Activated T-cell treated with anti-CD3 and anti-CD28 coated beads for 4 hours (primary cell): ENCODE results near the gene PMF1.
A peak's percentile ranks its signal among the peaks of the same experiment; 100 is the strongest.
"Not testable (repeated sequence)": the region's sequence is repeated elsewhere in the genome, so short reads cannot be mapped to it uniquely, and the experiment has no call there.

Experiments used
- DNase-seq: peaks from one replicate; pipeline ENCODE4 v3.0.0-alpha.2; 2020

The PMF1 gene

DNA sequence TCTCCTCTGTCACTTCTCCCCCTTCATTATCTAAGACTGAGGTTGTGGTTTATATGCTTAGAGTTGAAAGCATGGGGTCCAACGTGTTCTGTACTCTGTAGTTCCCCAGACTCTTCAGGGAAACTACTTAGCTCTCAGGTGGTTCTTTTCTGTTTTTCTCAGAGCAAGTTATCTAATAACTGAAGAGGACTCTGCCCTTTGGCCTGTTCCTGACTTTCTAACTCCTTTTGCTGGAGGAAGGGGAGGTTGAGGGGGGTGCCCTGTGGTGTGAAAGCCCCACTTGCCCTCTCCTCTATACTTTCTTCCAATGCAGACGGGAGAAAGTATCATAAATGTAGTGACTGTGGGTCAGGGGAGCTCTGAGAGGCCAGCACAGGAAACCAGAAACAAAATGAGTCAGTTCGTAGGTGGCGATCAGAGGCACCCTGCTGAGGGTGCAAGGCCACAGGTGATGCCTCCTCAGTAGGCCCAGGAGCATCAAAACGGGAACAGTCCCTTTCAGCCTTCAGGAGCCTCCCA lies 13.9 kb upstream of the PMF1 start:
- no peak for DNase-seq

DNA sequence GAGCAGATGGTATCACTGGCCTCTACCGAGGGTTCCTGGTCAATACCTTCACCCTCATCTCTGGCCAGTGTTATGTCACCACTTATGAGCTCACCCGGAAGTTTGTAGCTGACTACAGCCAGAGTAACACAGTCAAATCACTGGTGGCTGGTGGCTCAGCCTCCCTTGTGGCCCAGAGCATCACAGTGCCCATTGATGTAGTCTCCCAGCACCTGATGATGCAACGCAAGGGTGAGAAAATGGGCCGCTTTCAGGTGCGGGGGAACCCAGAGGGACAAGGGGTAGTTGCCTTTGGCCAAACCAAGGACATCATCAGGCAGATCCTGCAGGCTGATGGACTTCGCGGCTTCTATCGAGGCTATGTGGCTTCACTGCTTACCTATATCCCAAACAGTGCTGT lies 12.8 kb upstream of the PMF1 start:
- no peak for DNase-seq

DNA sequence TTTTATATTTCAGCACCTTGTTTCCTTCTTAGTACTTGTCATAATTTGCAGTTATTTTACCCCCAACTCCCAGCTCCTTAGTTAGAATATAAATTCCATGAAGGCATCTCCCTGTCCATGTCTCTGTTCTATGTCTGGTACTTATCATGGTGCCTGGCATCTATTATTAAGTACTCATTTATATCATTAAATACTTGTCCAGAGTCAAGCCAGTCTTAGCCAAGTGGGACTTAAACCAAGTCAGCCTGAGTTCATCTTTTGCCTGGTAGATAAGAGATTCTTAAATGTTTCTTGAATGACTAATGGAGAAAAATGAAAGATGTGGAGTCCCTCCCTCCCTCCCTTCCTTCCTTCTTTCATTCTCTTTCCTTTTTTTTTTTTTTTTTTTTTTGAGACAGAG lies 9.5 kb upstream of the PMF1 start:
- DNase-seq, result no peak

DNA sequence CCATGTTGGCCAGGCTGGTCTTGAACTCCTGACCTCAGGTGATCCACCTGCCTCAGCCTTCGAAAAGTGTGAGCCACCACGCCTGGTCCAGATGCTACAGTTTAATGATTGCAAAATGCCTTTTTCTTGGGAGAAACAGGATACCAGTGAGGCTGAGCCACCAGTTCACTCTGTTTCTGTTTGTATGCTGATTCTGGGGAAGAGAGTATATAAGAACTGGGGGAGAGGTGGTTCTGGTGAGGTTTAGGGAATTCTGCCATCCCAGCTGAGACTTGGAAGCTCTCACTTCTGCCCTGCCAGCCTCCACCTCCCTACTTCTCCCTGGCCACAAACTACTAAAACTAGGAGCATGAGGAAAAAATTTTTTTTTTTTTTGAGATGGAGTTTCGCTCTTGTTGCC lies 8.1 kb upstream of the PMF1 start:
- DNase-seq, result no peak

DNA sequence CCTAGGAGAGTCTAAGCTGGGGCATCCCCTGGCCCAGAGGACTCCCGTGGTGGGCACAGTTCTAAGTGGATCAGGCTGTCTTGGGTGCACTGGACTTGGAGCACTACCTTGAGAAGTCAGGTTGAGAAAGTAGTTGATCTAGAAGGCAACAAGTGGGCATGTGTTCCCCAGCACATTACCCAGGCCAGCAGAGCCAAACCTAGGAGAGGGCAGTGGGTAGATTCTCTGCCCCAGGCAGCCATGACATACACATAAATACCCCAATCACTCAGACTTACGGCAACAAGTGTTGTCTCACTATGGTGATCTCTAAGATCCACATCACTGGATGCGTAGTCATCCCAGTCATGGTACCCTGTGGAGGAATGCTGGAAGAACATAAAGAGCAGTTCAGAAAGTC lies 1.6 kb upstream of the PMF1 start:
- no peak for DNase-seq

DNA sequence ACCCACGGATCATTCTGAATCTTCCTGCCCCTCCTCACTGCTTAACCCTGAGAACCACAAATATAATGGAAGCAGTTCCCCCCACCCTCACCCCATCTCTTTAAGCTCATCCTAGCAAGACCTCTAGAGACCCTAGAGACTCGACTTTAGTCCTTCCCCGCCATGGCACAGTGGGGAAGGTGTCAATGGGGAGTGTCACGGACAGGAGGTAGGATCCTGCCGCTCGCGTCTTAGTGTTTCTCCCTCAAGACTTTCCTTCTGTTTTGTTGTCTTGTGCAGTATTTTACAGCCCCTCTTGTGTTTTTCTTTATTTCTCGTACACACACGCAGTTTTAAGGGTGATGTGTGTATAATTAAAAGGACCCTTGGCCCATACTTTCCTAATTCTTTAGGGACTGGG lies 677 bp upstream of the PMF1 start:
- DNase-seq, result no peak

DNA sequence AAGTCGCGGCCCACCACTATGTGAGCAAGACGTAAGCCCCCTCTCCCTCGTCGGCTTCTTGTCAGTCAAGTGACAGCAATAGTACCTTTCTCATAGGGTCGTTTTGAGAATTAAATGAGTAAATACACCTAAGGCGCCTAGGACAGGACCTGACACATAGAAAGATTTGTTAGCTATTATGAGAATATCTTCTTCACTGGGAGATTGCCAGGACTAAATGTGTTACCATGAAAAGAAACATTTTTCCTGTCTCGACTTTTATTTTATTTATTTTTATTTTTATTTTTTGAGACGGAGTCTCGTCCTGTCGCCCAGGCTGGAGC lies 798 bp downstream of the PMF1 start:
- no peak for DNase-seq

DNA sequence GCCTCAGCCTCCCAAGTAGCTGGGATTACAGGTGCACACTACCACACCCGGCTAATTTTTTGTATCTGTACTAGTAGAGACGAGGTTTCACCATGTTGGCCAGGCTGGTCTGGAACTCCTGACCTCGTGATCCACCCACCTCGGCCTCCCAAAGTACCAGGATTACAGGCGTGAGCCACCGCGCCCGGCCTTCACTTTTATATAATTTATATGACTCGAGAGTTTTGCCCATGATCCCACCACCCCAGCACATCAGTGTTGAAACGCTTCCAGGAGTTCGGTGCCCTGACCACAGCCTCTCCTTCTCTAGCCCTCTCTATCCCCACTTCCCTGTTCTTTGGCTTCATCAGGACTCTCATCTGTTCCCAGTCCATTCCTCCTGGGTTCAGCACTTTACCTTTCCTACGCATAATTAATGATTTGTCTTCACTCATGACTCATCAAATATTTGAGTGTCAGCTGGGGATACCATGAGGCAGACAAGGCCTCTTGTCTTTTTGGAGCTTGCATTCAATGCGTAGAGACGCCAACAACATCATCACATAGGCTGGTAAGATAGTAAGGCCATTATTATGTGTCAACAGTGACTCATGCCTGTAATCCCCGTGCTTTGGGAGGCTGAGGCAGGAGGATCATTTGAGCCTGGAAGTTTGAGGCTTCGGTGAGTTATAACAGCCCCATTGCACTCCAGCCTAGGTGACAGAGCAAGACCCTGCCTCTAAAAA lies 1.4 kb downstream of the PMF1 start:
- DNase-seq, result no peak

DNA sequence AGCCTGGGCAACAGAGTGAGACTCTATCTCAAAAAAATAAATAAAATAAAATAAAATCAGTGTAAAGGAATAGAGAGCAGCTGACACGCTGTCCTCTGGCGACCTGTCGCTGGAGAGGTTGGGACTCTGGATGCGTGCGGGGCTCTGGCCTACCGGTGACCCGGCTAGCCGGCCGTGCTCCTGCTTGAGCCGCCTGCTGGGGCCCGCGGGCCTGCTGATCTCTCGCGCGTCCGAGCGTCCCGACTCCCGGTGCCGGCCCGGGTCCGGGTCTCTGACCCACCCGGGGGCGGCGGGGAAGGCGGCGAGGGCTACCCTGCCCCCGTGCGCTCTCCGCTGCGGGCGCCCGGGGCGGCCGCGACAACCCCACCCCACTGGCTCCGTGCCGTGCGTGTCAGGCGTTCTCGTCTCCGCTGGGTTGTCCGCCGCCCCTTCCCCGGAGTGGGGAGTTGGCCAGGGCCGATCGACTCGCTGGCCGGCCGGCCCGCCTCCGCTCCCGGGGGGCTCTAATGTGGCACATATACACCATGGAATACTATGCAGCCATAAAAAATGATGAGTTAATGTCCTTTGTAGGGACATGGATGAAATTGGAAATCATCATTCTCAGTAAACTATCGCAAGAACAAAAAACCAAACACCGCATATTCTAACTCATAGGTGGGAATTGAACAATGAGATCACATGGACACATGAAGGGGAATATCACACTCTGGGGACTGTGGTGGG lies 3.7 kb downstream of the PMF1 start:
- not testable (repeated sequence) for DNase-seq

DNA sequence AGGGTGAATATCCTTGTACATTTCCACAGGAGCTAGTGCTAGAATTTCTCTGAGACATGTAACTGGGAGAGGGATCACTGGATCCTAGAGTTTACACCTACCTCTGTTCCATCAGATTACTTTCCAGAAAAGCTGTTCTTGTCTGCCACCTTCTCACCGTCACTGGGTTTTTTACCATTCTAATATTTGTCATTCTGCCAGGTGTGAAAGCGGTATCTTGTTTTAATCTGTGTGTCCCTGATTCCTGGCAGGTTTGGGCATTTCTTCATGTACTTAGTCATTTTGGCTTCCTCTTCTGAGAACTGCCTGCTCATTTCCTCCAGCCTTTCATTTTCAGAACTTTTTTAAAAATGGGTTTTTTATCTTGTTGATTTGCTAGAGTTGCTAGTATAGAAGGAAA lies 5.1 kb downstream of the PMF1 start:
- peak; percentile 25 for DNase-seq

DNA sequence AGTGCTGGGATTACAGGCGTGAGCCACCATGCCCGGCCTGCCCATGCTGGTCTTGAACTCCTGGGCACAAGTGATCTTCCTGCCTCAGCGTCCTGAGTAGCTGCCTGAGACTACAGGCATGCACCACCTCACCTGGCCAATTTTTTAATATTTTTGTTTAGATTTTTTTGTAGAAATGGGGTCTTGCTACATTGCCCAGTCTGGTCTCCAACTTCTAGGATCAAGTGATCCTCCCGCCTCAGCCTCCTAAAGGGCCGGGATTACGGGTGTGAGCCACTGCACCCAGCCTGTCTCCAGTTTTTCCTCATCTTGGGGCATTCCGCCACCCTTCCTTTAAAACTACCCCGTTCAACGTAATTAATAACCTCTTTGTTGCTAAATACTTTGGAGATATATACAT lies 7.4 kb downstream of the PMF1 start:
- no peak for DNase-seq

DNA sequence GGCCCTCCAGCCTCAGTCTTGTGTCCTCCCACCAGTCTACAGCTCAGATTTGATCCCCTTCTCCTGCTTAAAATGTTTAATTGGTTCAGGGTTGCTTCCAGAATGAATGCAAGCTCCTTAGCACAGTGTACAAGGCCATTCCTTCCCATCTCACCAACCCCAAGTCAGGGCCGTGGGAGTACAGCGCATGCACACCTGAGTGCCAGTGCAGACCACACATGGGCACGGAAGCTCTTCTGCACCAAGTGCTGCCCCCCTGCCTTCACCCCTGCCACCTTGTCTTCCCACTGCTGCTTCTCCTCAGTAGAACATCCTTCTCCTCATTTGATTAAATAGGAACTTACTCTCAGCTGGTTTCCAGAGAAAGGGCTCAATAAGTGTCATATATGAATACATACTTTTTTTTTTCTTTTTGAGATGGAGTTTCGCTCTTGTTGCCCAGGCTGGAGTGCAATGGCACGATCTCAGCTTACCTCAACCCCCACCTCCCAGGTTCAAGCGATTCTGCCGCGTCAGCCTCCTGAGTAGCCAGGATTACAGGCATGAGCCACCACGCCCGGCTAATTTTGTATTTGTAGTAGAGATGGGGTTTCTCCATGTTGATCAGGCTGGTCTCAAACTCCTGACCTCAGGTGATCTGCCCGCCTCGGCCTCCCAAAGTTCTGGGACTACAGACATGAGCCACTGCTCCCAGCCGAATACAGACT lies 9.3 kb downstream of the PMF1 start:
- DNase-seq, result no peak

DNA sequence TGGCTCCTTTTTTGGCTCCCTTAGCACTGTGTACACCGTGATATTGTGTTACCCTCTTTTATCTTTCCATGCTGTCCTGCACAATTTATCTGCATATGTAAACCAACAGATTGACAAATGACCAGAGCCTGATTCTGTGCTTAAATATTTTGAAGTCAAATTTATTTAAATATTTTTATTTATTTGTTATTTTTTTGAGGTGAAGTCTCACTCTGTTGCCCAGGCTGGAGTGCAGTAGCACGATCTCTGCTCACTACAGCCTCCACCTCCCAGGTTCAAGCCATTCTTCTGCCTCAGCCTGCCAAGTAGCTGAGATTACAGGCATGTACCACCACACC lies 12.8 kb downstream of the PMF1 start:
- no peak for DNase-seq

DNA sequence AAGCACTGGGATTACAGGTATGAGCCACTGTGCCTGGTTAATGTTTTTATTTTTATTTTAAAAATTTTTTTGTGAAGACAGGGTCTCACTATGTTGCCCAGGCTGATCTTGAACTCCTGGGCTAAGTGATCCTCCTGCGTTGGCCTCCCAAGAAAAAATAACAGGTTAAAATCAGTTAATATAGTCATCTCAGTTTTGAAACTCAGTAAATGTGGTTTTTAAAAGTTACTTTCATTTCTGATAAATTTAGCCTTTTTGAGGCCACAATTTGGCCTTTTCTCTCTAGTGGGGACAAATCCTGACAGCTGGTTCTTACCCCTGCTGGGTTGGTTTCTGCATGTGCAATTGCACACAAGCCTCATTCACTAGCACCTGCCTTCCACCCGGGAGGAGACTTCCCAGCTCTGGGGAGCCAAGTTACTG lies 13.3 kb downstream of the PMF1 start:
- DNase-seq, result no peak

DNA sequence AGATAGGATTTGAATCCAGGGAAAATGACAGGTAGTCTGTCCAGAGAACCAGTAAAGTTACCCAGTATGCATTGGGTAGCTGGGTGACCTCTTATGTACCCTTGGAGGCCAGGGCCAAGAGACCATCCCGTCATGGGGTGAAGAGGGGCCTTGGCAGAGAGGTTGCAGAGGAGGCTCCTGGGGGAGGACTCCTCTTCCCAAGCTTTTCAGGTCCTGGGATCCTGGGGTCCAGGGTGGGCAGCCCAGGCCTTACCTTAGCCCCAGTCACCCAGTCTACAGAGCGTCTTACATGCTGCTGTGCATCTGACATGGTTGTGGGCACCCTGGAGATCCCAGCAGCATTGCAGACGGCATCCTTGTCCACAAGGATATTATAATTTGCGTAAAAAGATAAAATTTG lies 14.0 kb downstream of the PMF1 start:
- DNase-seq, result no peak

DNA sequence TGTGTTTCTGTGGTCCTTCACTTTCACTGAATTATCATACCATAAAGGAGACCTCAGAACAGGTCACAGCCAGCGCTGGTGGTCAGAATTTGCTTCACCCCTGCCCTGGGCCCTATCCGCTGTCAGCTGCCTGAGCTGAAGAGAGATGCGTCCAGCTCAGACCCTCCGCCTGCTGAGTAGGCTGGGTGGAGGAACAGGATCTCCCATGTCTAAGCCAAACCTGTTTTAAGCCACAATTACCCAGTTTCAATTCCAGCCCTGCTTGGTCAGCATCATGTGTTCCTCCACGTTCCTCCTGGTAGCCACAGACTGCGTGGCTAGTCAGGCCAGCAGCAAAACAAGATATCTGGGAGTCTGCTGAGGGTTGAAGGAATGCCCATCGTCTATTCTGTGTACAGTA lies 15.7 kb downstream of the PMF1 start:
- DNase-seq, result no peak

DNA sequence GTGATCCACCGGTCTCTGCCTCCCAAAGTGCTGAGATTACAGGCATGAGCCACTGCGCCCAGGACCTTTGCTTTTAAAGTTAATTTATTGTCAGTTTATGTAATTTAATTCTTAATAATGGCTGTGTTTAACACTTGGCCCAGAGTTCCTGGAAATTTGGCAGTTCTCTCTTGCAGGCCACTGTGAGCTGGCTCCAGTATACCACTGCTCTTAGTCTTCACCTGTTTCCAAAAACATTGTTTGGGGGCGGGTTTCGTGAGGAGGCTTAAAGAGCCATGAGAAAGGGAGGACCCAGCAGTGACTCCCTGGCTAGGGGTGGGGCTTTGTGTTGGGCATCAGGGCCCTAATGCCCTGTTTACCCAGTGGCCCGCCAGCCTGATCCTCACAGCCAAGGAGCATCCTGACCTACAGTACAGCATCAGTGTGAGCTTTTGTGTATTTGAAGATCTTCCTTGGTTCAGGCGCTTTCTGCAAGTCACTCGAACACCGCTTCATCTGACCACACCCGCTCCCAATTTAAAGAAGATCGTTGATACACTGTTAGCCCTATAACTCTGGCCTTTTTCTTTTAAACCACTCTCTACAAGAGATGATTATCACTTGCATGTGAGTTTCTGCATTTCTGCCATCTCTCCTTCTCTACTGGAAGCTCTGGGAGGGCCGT lies 17.1 kb downstream of the PMF1 start:
- no peak for DNase-seq

DNA sequence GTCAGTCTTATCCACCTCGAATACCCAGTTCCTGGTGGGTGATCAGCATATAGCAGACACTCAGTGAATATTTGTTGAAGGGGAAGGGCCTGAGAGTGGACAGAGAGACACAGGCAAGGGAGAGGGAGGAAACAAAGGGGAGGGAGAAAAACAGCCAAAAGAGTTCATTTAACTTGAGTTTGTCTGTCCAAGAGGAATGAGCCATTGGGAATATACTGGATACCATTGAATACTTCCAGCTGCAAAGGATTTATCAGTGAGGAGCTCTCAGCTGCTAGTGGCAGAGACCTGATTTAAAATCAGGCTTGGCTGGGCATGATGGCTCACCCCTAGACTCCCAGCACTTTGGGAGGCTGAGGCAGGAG lies 17.6 kb downstream of the PMF1 start:
- no peak for DNase-seq

DNA sequence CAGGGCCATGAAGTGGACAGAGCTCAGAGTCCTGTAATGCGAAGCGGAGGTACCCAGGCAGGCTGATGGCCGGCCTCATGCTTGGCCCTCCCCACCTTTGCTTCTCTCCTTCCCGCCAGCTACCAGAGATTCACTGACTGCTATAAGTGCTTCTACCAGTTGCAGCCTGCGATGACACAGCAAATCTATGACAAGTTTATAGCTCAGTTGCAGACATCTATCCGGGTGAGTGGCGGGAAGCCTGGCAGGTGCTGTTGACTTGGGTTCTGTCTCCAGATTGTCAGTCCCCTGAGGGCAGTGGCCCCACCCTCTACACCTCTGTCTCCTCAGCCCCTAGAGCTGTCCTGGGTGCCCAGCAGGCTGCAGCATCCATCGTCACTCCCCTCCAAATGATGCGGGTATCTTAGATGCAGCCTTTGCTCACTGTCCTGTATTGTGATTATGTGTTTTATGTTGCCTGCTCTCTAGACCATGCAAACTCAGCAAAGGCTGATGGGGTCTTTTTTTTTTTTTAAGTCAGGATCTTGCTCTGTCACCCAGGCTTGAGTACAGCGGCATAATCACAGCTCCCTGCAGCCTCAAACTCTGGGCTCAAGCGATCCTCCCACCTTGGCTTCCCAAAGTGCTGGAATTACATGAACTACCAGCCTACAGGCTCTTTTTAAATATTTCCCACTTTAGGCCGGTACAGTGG lies 19.5 kb downstream of the PMF1 start:
- no peak for DNase-seq

DNA sequence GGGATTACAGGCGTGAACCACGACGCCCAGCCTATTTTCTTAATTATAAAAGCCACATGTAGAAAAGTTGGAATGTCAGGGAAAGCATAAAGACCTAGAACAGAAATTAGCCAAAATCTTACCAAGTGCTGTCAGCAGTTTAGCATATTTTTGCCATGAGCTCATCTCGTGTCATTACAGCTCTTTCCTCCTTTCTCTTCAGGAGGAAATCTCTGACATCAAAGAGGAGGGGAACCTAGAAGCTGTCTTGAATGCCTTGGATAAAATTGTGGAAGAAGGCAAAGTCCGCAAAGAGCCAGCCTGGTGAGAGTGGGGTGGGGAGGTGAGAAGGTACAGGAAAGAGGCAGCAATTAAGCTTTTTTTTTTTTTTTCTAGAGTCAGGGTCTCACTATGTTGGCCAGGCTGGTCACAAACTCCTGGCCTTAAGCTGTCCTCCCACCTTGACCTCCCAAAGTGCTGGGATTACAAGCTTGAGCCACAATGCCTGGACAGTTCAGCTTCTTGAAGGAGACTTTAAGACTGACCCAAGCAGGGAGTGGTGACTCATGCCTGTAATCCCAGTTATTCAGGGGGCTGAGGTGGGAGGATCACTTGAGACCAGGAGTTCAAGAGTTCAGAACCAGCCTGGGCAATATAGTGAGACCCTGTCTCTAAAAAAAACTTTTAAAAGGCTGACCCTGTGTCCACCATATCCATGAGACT lies 20.8 kb downstream of the PMF1 start:
- no peak for DNase-seq

DNA sequence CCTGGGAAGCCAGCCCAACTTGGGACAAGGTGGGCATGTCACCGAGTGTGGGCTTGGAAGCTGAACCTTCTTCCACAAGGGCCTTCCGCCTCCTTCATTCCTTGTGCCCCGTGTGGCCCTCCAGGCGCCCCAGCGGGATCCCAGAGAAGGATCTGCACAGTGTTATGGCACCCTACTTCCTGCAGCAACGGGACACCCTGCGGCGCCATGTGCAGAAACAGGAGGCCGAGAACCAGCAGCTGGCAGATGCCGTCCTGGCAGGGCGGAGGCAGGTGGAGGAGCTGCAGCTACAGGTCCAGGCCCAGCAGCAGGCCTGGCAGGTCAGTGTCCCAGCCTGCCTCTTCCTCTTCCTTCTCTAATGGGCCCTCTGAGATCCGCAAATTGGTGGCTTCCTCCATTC lies 23.4 kb downstream of the PMF1 start:
- DNase-seq, result no peak

DNA sequence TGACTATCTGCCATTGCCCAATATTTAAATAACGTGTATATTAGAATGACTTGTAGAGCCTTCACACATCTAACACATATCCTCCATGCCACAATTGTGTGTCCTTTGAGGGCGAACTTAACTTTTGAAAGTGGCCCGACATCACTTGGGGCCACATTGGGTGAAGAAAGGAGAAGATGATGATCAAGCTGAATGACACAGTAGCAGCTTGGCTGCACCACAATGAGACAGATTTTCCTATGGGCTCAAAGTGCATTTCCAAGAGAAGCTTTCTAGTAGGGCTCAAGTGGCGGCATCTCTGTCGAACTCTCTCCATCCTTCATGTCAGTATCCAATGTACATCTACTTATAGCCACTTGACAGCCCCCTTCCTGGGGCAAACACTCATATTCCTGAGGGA lies 25.4 kb downstream of the PMF1 start:
- DNase-seq, result no peak
